GM19455 (cell line): ENCODE results near the gene LRRFIP1.
"Not testable (repeated sequence)": the region's sequence is repeated elsewhere in the genome, so short reads cannot be mapped to it uniquely, and the experiment has no call there.

Experiments
- ATAC-seq: cut with Tn5 transposase; IDR thresholded peaks from one replicate; pipeline ENCODE4 v1.9.1; 2021; ENCODE audit not compliant: unreplicated experiment

Gene LRRFIP1

DNA sequence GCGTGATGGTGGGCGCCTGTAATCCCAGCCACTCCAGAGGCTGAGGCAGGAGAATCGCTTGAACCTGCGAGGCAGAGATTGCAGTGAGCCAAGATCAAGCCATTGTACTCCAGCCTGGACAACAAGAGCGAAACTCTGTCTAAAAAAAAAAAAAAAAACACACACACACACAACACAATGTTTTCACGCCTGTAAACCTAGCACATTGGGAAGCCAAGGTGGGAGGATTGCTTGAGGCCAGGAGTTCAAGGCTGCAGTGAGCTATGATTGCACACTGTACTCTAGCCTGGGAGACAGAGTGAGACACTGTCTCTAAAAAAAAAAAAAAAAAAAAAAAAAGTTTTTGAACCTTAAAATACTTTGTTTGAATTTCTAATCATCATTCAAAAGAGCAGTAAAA, 137.7 kb downstream of the LRRFIP1 start:
- ATAC-seq: not testable (repeated sequence)

DNA sequence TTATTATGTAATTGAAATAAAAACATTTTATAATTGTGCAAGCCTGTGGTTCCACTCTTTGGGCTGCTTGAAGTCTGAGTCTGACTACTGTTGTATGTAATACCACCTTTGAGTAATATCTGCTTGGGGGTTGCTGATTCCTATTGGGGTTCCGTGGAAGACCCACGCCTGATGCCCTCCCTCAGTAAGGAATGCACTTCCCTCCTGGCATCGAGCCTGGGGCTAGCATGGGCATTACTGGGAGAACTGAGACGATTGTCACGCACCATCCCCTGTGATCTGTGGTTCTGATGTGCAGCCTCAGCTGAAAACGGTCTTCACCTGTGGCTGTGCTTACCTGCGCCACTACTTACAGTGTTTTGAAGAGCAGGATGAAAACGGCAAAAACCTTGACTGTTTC, 138.5 kb downstream of the LRRFIP1 start:
- no peak for ATAC-seq

DNA sequence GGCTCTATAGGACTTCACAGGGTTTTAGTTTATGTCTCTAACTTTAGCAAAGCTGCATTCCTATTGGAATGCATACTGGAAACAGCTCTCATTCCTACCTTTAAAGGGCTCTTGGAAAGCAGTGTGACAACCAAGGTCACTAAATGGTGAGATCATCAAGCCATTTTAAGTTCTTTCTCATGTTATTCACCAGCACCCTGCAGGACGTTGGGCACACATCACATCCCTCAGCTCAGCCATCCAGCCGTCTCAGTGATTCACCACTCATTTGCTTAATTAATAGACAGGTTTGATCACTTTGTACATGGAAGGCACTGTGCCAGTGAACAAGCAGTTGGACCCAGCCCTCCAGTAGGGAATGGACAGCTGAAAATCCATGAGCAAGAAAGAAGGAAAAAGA, 139.0 kb downstream of the LRRFIP1 start:
- no peak for ATAC-seq

DNA sequence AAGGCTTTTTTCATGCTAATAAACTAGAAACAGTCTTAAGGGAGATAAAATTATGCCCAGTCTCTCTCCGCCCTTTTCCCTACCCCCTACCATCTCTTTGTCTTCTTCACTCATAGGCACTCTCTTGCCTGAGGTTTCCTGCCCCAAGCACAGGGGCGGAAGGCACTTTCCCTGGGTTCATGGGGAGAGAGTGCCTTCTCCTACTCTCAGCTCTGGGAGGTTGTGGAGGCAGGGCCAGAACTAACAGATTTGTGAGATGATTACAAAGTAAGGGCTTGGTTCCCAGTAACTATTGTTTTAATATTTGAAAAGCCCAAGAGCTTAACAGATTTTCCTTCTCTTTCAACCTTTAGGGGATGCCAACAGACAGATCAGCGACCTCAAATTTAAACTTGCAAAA, 145.1 kb downstream of the LRRFIP1 start:
- ATAC-seq: no peak

DNA sequence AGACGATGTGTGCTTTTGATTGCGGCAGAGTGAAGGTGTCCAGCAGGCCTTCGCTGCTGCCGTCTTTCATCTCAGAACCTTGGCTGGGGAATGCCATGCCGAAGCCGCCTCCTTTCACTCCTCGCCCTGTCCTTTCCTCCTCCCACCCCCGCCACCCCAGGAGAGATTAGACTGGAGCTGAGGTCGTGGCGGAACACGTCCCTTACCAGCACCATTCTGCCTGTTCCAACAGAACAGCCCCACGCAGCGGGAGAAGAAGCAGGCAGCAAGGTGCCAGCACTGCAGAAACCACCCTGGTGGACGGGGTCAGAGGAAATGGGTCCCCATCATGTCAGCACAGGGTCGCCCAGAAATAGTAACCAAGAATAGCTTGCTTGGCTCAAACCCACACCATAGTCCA, 146.4 kb downstream of the LRRFIP1 start:
- ATAC-seq: no peak

DNA sequence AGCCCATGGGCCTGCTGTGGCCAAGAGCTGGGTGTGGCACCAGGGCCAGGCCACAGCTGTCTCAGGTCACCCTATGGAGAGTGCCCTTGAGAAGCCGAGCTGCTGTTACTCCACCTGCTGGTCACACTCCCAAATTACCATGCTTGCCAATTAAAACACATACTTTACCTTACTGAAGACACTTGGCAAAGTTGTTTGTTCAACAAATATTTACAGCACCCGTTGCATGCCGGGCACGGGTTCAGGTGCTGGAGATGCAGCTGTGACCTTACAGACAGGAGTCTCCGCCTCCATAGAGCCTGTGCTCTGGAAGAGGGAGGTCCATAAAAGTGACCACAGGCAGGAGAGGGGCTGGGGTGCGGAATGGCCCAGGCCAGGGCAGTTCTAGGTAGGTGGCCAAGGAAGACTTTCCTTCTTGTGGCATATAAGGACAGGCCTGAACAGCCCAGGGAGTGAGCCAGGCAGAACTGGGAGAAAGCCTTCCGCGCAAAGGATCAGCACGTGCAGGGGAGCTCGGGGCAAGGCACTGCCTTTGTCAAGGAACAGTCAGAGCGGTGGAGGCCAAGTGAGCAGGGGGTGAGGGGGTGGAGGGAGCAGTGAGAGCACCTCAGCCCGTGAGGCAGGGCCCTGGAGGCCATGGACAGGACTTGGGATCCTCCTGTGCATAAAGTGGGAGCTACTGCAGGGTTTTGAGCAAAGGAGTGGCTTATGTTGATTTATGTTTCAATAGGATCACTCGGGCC, 147.6 kb downstream of the LRRFIP1 start:
- ATAC-seq: no peak

DNA sequence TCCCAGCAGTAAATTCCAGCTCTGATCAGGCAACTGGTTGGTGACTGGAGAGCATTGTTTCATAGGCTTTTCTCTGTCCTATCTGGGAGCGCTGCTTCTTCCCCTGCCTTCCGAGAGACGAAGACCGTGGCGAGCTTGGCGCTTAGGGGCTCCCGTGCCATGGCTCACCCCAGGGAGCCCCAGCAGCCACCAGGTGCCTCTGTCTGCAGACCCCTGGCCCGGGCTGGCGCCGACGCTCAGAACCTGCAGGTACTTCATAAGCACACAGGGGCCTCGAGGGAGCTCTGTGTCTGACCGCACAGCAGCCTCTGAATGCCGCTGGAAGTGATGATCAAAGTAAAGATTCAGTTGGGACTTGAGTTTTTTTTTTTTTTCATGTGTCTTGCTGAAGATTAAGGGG, 152.1 kb downstream of the LRRFIP1 start:
- ATAC-seq: no peak

DNA sequence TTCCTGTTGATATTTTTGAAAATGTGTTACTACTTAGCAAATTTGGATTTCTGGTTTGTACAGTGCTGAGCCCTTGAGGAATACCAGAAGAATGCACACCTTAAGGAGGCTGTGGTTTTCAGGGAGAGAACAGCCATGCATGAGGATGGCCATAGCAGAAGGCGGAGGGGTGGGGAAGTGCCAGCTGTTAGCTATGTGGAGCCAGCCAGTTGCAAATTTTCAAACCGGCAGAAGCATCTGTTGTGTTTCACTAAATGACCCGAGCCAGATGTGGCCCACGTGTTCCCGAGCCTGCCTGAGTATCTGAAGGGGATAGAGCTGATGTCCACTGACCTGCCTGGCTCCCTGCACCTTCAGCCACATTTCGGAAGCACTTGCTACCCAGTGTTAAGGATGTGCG, 154.8 kb downstream of the LRRFIP1 start:
- ATAC-seq: no peak

DNA sequence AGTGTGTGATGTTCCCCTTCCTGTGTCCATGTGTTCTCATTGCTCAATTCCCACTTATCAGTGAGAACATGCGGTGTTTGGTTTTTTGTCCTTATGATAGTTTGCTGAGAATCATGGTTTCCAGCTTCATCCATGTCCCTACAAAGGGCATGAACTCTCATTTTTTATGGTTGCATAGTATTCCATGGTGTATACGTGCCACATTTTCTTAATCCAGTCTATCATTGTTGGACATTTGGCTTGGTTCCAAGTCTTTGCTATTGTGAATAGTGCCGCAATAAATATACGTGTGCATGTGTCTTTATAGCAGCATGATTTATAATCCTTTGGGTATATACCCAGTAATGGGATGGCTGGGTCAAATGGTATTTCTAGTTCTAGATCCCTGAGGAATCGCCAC, 156.3 kb downstream of the LRRFIP1 start:
- ATAC-seq: not testable (repeated sequence)

DNA sequence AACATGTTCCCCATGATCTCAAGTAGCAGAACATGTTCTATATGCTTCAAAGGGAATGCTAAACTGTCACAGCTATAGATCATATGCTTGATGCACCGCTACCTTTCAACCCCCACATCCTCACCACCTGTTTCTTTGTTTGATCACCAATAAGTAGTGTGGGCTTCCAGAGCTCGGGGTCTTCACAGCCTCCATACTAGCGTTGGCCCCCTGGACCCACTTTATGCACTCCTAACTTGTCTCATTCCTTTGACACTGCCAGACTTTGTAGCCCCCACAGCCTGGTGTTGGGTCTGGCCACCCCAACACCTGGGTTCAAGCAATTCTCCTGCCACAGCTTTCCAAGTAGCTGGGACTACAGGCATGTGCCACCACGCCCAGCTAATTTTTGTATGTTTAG, 159.5 kb downstream of the LRRFIP1 start:
- no peak for ATAC-seq

DNA sequence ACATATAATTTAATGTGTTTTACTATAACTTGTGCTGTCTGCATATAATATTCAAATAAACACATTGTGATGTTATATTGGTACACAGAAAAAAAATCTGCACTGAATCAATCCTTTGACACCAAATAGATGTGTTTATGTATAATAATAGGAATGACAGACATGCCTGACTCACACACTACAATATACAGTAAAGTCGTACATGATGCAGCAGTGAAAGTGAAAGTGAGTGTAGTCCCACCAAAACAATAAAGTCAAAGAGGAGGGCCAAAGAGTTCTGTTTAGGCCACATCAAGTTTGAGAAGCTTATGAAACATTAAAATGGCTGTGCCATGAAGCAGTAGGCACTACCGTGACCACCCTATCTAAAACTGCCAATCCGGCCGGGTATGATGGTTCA, 163.0 kb downstream of the LRRFIP1 start:
- ATAC-seq: no peak

DNA sequence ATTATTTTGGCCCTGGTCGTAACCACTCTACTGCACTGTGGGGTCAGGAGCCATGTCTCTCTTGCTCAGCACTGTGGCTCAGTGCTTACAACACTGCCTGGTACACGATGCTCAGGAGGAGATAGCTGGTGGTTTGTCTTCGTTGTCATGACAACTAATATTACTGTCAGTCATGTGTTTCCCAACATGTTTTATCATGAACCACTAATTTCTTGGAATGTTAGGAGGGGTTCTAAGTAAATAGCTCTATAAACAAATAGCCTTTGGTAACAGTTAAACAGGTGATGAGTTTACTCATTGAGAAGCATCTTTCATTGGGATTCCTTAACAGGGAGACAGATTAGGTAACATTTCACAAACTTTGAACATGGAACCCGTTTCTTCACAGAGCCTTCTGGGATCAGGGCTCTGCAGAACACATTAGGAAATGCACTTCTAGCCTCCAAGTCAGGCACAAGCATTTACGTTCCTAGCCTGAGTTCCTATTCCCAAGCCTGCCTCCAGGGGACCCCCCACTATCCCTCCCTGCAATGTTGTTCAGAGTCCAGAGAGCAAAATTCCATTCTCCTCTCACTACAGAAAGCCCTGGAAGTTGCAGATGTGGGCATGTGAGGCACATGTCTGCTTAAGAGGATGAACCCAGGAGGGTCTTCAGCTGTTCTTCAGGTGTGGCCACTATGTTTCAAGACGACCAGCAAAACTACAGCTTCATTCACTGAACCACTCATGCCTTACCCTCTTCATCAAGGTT, 164.8 kb downstream of the LRRFIP1 start:
- ATAC-seq: no peak

DNA sequence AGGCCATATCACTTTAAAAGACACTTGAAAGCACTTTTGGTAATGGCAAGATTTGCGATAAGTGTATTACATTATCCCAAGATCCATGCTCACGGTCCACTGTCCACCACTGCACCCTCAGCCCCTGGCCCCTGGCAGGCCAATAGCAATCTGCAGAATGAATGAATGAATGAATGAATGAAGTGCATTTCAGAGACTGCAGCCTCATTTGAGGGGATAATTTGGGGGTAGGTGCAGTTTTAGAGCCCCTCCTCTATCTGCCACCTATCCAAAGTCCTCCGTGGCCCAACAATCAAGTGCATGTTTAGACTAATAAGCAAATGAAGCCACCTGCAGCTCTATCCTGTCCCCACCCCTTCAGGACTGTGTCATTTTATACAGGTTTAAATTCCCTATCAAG, 169.9 kb downstream of the LRRFIP1 start:
- ATAC-seq: no peak

DNA sequence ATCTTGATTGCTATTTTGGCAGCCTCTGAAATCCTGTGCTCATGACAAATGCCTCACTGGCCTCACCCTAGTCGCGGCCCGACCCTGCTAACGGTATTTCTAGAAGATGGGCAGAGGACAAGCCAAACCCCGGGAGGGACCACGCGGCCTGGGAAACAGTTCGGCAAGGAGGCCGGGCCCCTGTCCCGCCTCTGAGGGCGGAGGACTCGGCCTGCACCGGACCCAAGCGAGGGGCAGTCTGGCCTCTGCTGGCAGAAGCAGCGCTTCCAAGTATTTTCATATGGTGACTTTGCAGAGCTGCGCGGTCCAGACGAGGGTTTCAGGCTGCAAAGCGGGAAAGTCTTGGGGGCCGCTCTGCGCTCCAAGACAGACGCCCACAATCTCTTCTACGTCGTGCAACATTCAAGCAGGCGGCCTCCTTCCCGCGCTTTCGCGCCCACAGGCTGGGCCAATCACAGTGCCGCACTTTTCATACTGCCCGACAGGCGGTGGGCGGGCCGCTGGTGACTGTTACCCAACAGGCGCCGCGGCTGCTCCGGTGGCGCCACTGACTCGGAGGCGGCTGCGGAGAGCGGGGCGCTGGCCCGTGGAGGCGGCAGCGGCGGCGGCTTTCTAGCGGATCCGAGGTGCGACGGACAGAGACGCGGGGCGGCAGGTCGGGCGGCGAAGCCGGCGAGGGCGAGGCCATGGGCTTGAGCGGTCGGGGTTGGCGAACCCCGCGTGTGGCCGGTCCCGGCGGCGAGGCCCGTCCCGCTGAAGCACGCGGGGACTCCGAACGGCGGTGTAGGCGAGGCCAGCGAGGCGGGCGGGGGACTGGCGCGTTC, 171.1 kb downstream of the LRRFIP1 start, which contains the start of gene RBM44:
Gene RBM44, plus strand, starts transcription at position 544 of the 824 bp plus-strand sequence. CDS start 14,831 bp downstream, outside the sequence.
- no peak for ATAC-seq

DNA sequence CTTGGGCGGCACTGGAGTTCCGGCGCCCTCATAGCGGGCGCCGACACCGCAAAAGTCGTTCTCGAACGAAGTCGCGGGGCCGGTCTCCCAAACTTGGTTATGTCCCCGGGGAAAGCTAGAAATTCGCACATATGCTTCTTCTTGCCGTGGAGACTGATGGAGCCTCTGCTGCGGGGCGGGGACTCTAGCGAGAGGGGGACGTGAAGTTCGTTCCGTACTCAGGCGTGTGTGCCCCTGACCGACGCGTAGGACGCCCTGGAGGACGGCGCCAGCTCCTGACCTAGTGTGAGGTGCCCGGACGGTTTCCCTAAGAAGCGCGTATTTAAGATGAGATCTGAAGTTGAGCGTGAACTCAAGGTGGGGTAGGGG, 171.7 kb downstream of the LRRFIP1 start:
- ATAC-seq: no peak

DNA sequence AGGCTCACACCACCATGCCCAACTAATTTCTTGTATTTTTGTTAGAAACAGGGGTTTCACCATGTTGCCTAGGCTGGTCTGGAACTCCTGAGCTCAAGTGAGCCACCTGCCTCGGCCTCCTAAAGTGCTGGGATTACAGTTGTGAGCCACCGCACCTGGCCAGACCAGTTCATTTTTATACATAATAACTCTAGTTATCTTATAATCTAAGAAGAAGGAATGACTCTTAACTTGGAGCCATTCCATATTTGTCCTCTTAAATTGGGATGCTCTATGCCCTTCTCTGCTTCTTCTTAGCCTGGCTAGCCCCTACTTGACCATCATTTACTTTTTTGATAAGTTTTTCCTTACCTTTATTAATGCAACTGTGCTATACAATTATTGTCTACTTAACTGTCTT, 174.1 kb downstream of the LRRFIP1 start:
- ATAC-seq: no peak

DNA sequence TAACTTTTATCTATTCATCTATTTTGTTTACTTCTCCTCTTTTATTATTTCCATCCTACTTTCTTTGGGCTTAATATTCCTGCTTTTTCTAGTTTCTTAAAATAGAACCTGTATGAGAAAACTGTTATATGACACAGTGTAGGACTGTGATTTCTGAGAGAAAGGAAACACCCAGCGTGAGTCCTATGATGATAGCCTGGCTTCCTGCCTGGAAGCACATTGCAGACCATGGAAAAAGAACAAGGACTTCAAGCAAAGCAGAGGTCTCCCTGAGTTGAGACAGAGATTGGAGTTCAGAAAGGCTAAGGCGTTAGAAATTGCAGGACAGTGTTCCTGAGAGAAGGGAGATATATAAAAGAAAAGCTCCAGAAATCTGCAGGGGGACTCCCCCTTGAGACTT, 178.9 kb downstream of the LRRFIP1 start:
- no peak for ATAC-seq

DNA sequence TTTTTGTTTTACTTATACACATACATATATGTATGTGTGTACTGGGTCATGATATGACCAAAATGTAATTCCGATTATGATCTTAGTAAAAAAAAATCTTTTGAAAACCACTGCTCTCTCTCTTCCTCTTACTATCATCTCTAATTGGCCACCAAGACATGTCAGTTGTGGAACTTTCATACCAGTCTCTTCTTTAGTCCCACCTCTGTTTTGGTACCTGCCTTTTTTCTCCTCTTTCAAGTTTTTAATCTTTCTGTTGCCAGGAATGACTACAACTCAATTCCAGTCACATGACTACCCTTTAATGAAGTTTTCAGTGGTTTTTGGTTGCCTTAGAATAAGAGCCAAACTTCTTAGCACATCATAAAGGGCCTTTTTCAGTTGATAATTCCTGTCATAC, 188.2 kb downstream of the LRRFIP1 start:
- ATAC-seq: no peak

DNA sequence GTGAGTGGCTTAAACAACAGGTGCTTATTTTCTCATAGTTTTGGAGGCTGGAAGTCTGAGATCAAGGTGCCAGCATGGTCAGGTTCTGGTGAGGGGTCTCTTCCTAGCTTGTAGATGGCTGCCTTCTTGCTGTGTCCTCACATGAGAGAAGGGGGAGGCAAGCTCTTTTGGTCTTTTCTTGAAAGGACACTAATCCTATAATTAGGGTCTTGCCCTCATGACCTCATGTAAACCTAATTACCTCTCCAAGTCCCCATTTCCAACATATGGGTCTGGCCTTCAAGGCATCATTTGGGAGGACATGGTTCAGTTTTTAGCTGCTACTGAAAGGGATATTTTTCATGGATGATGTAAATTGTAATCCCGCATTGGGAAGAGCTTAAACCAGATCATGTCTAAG, 189.1 kb downstream of the LRRFIP1 start:
- ATAC-seq: no peak

DNA sequence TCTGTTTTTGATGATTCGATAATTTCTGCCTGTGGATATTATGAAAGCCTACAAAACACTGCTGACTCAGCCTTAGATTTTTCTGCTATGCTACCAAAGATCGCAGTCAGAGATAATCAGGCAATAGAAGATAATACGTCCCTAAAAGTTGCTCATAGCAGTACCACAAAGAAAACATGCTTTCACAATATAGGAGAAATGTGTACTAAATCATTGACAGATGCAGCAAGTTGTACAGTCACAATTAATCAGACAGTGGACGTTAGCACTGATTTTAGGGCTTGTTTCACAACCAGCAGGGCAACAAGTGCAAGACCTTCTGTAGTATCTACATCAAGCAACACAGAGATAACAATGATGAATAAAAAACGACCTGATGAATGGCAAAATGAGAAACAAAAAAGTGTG, 190.7 kb downstream of the LRRFIP1 start:
- no peak for ATAC-seq

DNA sequence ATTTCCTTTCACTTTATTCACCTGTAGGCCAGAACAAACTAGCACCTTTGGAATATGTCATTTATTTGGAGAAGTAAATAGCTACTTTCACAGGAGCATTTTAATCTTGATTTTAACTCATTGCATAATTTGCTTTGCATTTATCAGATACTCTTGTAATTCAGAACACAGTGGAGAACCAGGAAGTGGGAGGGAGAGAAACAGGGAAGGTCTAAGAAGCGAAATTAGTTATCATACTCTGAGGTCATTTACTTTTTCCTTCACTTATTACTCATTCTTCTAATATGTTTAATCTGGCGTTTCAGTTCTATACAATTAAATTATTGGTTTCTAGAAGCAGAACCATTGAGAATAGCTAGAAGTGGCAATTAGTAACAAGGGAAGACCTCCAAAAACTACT, 191.8 kb downstream of the LRRFIP1 start:
- no peak for ATAC-seq

DNA sequence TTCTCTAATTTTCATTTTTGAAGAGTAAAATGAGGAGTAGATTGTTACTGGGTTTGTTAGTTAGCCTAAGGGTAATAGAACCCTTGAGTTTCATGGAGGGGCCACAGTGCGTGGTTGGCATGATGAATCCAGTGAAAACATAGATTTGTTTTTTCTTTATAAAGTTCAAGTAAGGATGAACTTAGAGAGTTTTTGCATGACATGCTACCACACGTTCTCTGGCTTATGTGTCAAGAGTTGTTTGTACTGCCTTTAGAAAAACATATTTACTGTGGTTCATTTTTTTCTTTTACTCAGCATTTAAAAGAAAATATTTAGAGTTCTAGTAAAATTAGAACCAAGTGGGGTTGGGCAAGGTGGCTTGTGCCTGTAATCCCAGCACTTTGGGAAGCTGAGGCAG, 193.0 kb downstream of the LRRFIP1 start:
- ATAC-seq: no peak
